Stomach smooth muscle (tissue), 2 donors: ENCODE data around the gene FASTK.

Source experiments
- H3K27ac ChIP-seq: one replicate; pipeline ENCODE4 v1.7.0; 2013; ENCODE audit warnings: mild to moderate bottlenecking, low read length, inconsistent platforms
- H3K27me3 ChIP-seq, 2 donors: one replicate each; pipeline ENCODE4 v1.7.0; 2013; ENCODE audit warnings: low read length in 2 of 2; ENCODE audit not compliant: insufficient read depth in 2 of 2, control insufficient read depth in 1 of 2
- H3K36me3 ChIP-seq, 2 donors: one replicate each; pipeline ENCODE4 v1.7.0; 2013; ENCODE audit warnings: low read length in 2 of 2; ENCODE audit not compliant: control insufficient read depth in 2 of 2, insufficient read depth in 2 of 2
- H3K4me1 ChIP-seq: one replicate; pipeline ENCODE4 v1.7.0; 2013; ENCODE audit warnings: low read length; ENCODE audit not compliant: control insufficient read depth, insufficient read depth
- H3K4me3 ChIP-seq, 2 donors: one replicate each; pipeline ENCODE4 v1.7.0; 2013; ENCODE audit warnings: low read length in 2 of 2
- H3K9ac ChIP-seq, 2 donors: one replicate each; pipeline ENCODE4 v1.7.0; 2013; ENCODE audit warnings: low read length in 2 of 2, mild to moderate bottlenecking in 1 of 2
- H3K9me3 ChIP-seq, 2 donors: one replicate each; pipeline ENCODE4 v1.7.0; 2013; ENCODE audit warnings: low read length in 2 of 2; ENCODE audit not compliant: control insufficient read depth in 2 of 2
- donor health status: healthy.
- donor health status: Pancreatic carcinoma.

The FASTK gene

DNA sequence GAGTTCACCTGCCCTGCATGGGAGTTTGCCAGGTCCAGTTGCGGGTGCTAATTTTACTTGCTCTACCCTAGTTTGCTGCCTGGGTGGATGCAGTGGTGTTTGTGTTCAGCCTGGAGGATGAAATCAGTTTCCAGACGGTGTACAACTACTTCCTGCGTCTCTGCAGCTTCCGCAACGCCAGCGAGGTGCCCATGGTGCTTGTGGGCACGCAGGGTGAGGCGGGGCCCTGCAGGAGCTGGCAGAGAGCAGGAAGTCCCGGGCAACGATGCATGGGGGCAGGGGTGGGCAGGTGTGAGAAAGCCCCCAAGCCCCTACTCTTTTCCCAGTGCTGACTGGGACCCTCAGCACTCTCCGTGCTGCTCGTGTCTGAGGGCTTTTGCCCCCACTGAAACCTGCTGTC, 37.0 kb upstream of the FASTK start:
- Histone ChIP-seq H3K4me3 (no peak overlapping the region), H3K36me3 (peaks cover 11 to 34% of the 10 kb centered on the region in 2 donors), H3K27ac (no peak overlapping the region), H3K9ac (no peak overlapping the region), H3K9me3 (no peaks in the 10 kb centered on the region), H3K27me3 (no peaks in the 10 kb centered on the region), H3K4me1 (peaks cover 15% of the 10 kb centered on the region)

DNA sequence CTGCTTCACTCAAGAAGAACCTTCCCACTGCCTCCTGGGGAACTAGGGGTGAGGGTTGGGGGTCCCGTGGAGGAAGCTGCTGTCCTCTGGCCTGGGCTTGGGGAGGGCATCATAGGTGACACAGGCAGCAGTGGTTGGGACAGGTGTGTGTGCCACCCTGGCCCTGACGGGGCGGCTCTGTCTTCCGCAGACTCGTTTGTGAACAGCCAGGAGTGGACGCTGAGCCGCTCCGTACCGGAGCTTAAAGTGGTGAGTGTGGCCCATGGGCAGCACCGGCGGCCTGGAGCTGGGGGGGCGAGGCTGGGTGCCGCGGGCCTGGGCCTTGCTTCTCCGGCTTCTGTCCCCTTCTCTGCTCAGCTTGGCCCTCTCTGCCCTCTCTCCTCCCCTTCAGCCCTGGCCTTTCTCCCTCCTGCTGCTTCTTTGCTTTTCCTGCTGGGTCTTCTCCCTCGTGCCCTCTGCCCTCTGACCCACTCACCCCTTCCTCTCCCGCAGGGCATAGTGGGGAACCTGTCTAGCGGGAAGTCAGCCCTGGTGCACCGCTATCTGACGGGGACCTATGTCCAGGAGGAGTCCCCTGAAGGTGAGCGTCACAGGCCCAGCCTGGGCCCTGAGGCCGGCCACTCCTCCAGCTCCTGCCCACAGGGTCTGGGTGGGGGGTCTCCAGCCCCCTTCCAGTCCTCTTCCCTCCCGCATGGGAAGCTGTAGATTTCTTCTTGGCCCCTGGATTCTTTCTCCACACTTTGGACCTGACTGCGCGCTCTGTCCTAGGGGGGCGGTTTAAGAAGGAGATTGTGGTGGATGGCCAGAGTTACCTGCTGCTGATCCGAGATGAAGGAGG, 36.2 kb upstream of the FASTK start:
- Histone ChIP-seq H3K4me1 (peaks cover 15% of the 10 kb centered on the region), H3K4me3 (no peak overlapping the region), H3K9me3 (no peaks in the 10 kb centered on the region), H3K9ac (no peak overlapping the region), H3K27me3 (no peaks in the 10 kb centered on the region), H3K36me3 (peaks cover 11 to 34% of the 10 kb centered on the region in 2 donors), H3K27ac (no peak overlapping the region)

DNA sequence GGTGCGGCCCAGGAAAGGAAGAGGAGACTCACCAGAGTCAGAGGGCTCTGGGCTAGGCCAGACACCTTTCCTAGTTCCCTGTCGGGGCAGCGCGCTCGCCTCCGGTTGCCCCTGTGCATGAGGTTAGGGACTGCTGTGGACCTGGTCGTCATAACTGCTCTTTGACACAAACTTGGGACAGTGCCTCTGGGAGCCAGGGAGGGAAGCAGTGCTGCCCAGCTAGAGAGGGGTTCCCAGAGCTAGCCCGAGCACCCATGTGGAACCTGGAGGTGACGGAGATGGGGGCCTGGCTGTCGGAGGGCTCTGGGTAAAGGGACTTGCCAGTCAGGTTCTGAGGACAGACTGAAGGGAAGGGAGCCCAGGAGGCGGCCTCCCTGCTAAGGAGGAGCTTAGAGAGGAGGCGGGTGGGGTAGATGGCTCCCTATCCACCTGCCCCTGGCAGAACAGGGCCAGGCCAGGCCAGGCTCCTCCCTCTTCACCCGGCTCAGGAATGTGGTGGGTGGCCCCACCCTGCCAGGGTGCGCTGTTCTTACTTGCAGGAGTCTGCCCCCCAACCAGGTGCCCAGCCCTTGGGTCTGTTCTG, 35.3 kb upstream of the FASTK start:
- Histone ChIP-seq H3K9me3 (no peaks in the 10 kb centered on the region), H3K9ac (no peak overlapping the region), H3K4me1 (peaks cover 18% of the 10 kb centered on the region), H3K36me3 (peaks cover 11 to 25% of the 10 kb centered on the region in 2 donors), H3K27ac (no peak overlapping the region), H3K27me3 (no peaks in the 10 kb centered on the region), H3K4me3 (peak overlapping the region in 1 of 2 donors; percentile 47)

DNA sequence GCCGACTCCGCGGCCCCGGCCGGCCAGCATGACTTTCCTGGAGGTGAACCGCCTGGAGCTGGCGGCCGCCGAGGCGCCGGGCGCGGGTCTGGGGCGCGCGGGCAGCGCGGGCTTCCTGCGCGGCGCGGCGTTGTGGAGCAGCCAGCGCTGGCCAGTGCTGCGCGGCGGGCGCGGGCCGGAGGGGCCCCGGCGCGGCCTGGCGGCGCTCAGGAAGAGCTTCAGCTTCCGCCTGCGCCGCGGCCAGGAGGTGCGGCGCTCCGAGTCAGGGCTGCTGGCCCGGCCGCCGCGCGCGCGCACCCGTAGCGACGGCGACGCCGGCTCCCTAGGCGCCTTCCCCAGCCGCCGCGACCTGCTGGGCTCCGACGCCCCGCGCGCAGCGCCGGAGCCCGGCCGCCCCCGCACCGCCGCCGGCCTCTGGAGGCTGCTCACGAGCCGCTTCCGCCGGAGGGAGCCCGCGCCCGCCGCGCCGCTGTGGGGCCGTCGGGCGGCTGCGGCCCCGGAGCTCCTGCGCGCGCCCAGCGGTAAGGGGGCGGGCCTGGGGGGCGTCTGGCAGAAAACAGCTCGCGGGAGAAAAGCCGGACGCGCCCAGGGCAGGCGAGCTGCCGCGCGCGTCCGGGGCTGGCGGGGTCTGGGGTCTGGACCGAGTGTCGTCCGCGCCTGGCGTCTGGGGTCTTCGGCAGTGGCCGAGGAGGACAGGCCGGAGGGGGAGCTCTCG, 34.7 kb upstream of the FASTK start:
- H3K36me3 ChIP-seq = peaks cover 11 to 19% of the 10 kb centered on the region in 2 donors
- H3K9ac ChIP-seq = no peak overlapping the region
- H3K4me3 ChIP-seq = peak overlapping the region in 1 of 2 donors; percentile 47
- no peak overlapping the region for H3K27ac ChIP-seq
- H3K9me3 ChIP-seq = no peaks in the 10 kb centered on the region
- peaks cover 25% of the 10 kb centered on the region for H3K4me1 ChIP-seq
- H3K27me3 ChIP-seq = no peaks in the 10 kb centered on the region

- peaks cover 11 to 15% of the 10 kb centered on the region in 2 donors for H3K36me3 ChIP-seq
- no peaks in the 10 kb centered on the region for H3K27me3 ChIP-seq
- peaks cover 33% of the 10 kb centered on the region for H3K4me1 ChIP-seq
- H3K27ac ChIP-seq = no peak overlapping the region
- peak overlapping the region in 1 of 2 donors; percentile 47 for H3K4me3 ChIP-seq
- no peak overlapping the region for H3K9ac ChIP-seq
- no peaks in the 10 kb centered on the region for H3K9me3 ChIP-seq
These were observed 33.8 kb upstream of the FASTK start for GRCh38 chr7:151114151-151115090.

GRCh38 chr7:151113344-151114150, 32.9 kb upstream of the FASTK start:
- no peak overlapping the region for H3K9ac ChIP-seq
- no peak overlapping the region for H3K27ac ChIP-seq

DNA sequence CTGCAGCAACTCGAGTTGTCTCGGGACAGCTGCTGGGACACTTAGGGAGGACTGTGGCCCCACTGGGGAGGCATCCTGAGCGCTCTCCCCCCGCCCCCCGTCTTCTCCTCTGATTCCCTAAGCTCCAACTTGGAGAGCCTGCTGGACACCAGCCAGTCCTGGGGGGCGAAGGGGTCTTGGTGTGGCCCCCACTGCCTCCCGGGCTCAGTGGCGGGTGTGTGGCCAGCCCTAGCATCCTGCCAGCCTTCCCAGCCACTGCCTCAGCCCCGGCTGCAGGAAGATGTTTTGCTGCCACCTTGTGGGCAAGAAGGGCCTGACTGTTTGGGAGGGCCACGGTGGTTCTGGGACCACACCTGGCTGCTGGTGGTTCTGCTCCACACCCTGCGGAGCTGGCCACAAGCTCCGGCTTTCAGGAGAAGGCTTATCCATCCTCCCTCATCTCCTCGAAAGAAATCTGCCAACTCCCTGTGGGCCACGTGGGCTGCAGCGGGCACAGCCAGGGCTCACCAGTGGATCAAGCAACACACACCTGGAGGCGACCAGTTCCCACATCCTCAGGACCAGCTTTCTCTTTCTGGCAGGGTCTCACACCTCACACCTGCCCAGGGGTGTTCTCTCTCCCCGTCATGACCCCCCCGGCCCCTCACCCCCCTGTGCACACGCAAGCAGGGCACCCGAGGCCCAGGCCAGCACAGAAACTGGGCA, 30.5 kb upstream of the FASTK start:
- peaks cover 37% of the 10 kb centered on the region for H3K4me1 ChIP-seq
- no peaks in the 10 kb centered on the region for H3K9me3 ChIP-seq
- no peaks in the 10 kb centered on the region for H3K27me3 ChIP-seq
- no peaks in the 10 kb centered on the region for H3K36me3 ChIP-seq
- H3K4me3 ChIP-seq = peak overlapping the region in 1 of 2 donors; percentile 22
- H3K9ac ChIP-seq = no peak overlapping the region
- no peak overlapping the region for H3K27ac ChIP-seq

More at GRCh38 chr7:151113344-151114150, 32.9 kb upstream of the FASTK start:
- Histone ChIP-seq H3K4me1 (peaks cover 37% of the 10 kb centered on the region), H3K27me3 (no peaks in the 10 kb centered on the region), H3K36me3 (peaks cover 4 to 6% of the 10 kb centered on the region in 2 donors), H3K4me3 (no peak overlapping the region), H3K9me3 (no peaks in the 10 kb centered on the region)

GRCh38 chr7:151110236-151110940, 29.8 kb upstream of the FASTK start:
- no peak overlapping the region for H3K9ac ChIP-seq
- H3K4me1 ChIP-seq = peaks cover 31% of the 10 kb centered on the region

More at GRCh38 chr7:151110236-151110940, 29.8 kb upstream of the FASTK start:
- H3K27me3 ChIP-seq = no peaks in the 10 kb centered on the region
- H3K4me3 ChIP-seq = no peak overlapping the region
- no peaks in the 10 kb centered on the region for H3K36me3 ChIP-seq
- peak overlapping the region; percentile 11 for H3K27ac ChIP-seq
- no peaks in the 10 kb centered on the region for H3K9me3 ChIP-seq
